Measurements from ENCODE around the gene ASL.

DNA sequence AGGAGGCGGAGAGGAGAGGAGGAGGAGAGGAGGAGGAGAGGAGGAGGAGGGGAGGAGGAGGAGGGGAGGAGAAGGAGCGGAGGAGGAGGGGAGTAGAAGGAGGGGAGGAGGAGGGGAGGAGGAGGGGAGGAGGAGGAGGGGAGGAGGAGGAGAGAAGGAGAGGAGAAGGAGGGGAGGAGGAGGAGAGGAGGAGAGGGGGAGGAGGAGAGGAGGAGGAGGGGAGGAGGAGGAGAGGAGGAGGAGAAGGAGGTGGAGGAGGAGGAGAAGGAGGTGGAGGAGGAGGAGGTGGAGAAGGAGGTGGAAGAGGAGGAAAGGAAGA is 23.6 kb downstream of the ASL start:
- TF ChIP-seq POLR2A (IDR thresholded peaks at IDR 0.05): no peak
- TF ChIP-seq, protein P1, sequence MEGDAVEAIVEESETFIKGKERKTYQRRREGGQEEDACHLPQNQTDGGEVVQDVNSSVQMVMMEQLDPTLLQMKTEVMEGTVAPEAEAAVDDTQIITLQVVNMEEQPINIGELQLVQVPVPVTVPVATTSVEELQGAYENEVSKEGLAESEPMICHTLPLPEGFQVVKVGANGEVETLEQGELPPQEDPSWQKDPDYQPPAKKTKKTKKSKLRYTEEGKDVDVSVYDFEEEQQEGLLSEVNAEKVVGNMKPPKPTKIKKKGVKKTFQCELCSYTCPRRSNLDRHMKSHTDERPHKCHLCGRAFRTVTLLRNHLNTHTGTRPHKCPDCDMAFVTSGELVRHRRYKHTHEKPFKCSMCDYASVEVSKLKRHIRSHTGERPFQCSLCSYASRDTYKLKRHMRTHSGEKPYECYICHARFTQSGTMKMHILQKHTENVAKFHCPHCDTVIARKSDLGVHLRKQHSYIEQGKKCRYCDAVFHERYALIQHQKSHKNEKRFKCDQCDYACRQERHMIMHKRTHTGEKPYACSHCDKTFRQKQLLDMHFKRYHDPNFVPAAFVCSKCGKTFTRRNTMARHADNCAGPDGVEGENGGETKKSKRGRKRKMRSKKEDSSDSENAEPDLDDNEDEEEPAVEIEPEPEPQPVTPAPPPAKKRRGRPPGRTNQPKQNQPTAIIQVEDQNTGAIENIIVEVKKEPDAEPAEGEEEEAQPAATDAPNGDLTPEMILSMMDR (IDR thresholded peaks at IDR 0.05): no peak

Data from uterus (tissue), 2 donors.